DMS114 treated with DMSO at 0.1 percent for 48 hours (cell line): ENCODE results near the gene FAM186B.
"Not testable (repeated sequence)": the region's sequence is repeated elsewhere in the genome, so short reads cannot be mapped to it uniquely, and the experiment has no call there.

Experiments
- DNase-seq: peaks from one replicate; lab custom pipeline; 2025; ENCODE audit not compliant: unreplicated experiment; lab: John Stamatoyannopoulos, UW

FAM186B gene

GRCh38 chr12:49635036-49635435 lies 29.6 kb upstream of the FAM186B start:
- no peak for DNase-seq

GRCh38 chr12:49633703-49634345 lies 28.4 kb upstream of the FAM186B start:
- DNase-seq = no peak

GRCh38 chr12:49632986-49633702 lies 27.7 kb upstream of the FAM186B start:
- no peak for DNase-seq

GRCh38 chr12:49632401-49632800 lies 27.0 kb upstream of the FAM186B start:
- no peak for DNase-seq

- no peak for DNase-seq
These were observed 26.0 kb upstream of the FAM186B start for GRCh38 chr12:49631336-49631907.

GRCh38 chr12:49627752-49628360 lies 22.4 kb upstream of the FAM186B start:
- DNase-seq = no peak

GRCh38 chr12:49626836-49627235 lies 21.4 kb upstream of the FAM186B start:
- DNase-seq = no peak

GRCh38 chr12:49626169-49626835 lies 20.9 kb upstream of the FAM186B start:
- no peak for DNase-seq

GRCh38 chr12:49624921-49625577 lies 19.6 kb upstream of the FAM186B start:
- no peak for DNase-seq

GRCh38 chr12:49623142-49623904 lies 17.9 kb upstream of the FAM186B start, which contains the start of gene PRPF40B:
PRPF40B (plus strand) TSS chr12:49623561; CDS start chr12:49623591, 30 bp downstream.
- DNase-seq = peak; percentile 69

GRCh38 chr12:49622501-49623141 lies 17.2 kb upstream of the FAM186B start:
- no peak for DNase-seq

- DNase-seq = no peak
These were observed 16.4 kb upstream of the FAM186B start for GRCh38 chr12:49621651-49622500.

GRCh38 chr12:49619286-49619685 lies 13.8 kb upstream of the FAM186B start:
- no peak for DNase-seq

- no peak for DNase-seq
These were observed 13.1 kb upstream of the FAM186B start for GRCh38 chr12:49618576-49618975.

GRCh38 chr12:49616533-49617219 lies 11.2 kb upstream of the FAM186B start:
- DNase-seq = no peak

GRCh38 chr12:49615725-49616124 lies 10.3 kb upstream of the FAM186B start:
- DNase-seq = no peak

- DNase-seq = no peak
These were observed 6.8 kb upstream of the FAM186B start for GRCh38 chr12:49612210-49612609.

- DNase-seq = not testable (repeated sequence)
These were observed 5.3 kb upstream of the FAM186B start for GRCh38 chr12:49610785-49611184.
